ENCODE data around the gene MBD4.
"Not testable (repeated sequence)": the region's sequence is repeated elsewhere in the genome, so short reads cannot be mapped to it uniquely, and the experiment has no call there.

MBD4 gene

GRCh38 chr3:129439817-129440617 is at the start of gene MBD4, which contains the start of gene IFT122:
Gene MBD4, minus strand, starts transcription at chr3:129439948. Its CDS starts 115 bp downstream, at chr3:129439833.
Gene IFT122, plus strand, starts transcription at chr3:129440224. Its CDS starts 107 bp downstream, at chr3:129440331.
- DNase-seq (ENCODE audit: low read depth) = peak; percentile 99

GRCh38 chr3:129489258-129489657 is 49.5 kb upstream of the MBD4 start:
- not testable (repeated sequence) for DNase-seq (ENCODE audit: low read depth)

GRCh38 chr3:129487868-129488335 is 48.2 kb upstream of the MBD4 start:
- not testable (repeated sequence) for DNase-seq (ENCODE audit: low read depth)

GRCh38 chr3:129487183-129487867 is 47.6 kb upstream of the MBD4 start:
- DNase-seq (ENCODE audit: low read depth) = no peak

DNA sequence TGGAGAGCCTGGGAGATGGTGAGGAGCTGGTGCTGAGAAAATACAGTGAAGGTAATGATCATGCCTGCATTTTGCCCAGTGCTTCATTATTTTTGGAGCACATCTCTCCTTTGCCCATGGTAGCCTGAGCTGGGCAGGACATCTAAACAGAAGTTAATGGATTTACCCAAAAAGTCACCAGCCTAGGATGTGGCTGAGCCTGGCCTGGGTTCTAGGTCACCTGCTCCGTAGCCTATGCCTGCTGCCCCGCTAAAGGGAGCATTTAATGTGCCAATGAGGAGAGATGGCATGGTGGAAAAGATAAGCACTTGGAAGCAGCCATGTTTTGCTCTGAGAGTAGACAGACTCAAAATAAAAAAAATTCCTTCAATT is 46.9 kb upstream of the MBD4 start:
- no peak for DNase-seq (ENCODE audit: low read depth)

DNA sequence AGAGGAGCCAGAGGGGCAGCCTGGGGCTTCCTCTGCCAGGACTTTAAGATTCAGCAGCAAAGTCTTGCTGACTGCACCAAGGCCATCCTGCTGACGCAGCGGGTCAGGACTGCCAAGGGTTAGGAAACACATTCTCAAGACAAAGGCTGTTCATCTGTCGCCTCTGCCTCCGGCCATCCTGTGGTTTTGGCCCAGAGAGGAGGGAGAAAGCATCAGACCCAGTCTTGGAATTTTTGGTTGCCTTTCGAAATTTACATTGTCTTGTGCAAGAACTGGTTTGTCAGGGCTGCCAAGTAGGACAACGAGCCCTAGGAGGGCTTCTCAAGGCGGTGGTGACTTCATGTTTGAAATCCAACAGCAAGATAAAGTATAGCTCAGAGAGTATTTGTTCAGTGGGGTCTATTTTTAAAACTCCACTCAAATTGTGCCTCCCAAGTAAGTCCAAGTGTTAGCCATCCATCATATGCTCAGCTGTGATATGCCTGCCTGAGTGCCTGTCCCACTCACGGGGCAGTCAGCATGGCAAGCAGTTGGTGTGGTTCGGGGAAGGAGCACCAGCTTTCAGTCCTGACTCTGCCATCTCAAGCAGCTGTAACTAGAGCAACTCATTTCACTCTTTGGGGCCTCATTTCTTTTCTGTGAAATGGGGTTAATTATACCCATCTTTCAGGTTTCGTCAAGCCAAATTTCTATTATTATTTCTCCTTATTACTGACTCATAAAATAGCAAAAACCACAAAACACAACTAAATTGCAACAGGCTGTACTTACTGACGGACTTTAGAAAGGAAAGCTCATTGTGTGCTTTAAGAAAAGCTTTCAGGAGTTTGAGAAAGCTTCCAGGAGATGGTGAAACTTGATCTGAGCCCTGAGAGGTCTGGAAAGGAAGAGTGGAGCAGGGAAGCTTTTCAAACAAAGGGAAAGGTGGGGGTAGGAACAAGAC is 46.2 kb upstream of the MBD4 start:
- peak; percentile 97 for DNase-seq (ENCODE audit: low read depth)

- not testable (repeated sequence) for DNase-seq (ENCODE audit: low read depth)
Observed at GRCh38 chr3:129485146-129485545, 45.4 kb upstream of the MBD4 start.

- DNase-seq (ENCODE audit: low read depth) = no peak
Observed at GRCh38 chr3:129483870-129484269, 44.1 kb upstream of the MBD4 start.

GRCh38 chr3:129482721-129483120 is 43.0 kb upstream of the MBD4 start:
- no peak for DNase-seq (ENCODE audit: low read depth)

DNA sequence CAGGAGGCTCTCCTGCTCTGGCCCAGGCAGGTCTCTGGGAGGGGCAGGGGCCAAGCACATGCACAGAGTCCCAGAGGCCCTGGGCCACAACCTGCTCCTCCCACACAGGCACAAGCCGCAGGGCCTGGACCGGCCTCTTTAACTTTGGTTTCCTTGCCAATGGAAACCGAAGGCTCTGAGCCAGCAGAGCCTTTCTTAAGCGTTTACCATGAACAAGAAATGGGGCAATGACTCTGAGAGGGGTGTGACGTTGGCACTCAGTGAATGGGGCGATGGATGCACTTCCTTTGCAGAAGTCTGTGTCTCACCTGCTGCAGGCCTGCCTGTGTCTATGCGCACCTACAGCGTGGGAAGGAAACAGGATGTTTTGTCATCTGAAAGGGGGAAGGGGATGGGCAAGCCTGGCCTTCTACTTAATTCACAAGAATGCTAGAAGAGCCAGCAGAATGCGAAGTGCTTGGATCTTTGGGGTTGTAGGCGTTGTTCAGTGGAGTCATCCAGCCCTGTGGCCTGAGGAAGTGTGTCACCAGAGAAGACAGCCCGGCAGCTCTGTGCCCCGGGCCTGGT is 42.1 kb upstream of the MBD4 start:
- DNase-seq (ENCODE audit: low read depth) = peak; percentile 77

DNA sequence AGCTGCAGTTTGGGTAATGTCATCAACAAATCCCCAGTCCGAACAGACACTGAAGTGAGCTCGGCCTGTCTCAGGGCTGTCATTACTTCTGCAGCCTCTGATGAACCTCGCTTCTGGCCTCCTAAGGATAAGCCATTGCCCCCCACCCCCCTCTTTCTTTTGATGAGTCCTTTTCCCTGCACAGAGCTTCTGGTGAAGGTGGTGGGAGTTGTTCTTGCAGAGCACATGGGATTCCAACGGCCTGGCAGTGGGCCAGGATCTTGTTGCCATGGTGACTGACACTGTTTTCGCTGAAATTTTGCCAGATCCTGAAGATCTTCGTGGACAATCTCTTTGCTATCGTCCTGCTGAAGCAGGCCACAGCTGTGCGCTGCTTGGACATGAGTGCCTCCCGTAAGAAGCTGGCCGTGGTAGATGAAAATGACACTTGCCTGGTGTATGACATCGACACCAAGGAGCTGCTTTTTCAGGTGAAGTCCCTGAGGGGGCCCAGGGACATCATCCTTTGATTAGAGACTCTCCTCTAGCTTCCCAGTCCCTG is 41.5 kb upstream of the MBD4 start:
- not testable (repeated sequence) for DNase-seq (ENCODE audit: low read depth)

DNA sequence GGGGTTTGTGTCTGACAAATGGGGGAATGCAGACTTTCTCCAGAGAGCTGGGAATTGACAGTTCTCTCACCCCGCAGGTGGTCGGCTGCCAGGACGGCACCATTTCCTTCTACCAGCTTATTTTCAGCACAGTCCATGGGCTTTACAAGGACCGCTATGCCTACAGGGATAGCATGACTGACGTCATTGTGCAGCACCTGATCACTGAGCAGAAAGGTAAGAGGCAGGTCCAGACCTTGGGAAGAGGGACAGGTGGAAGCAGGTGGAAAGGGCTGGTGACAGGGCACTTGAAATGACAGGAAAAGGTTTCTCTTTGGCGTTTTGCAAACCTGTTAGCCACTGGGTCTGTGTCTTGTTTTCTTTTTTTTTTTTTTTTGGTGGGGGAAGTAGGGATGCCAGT is 36.8 kb upstream of the MBD4 start:
- DNase-seq (ENCODE audit: low read depth) = no peak

GRCh38 chr3:129475863-129476262 is 36.1 kb upstream of the MBD4 start:
- no peak for DNase-seq (ENCODE audit: low read depth)

- no peak for DNase-seq (ENCODE audit: low read depth)
Observed at GRCh38 chr3:129474984-129475804, 35.4 kb upstream of the MBD4 start.

GRCh38 chr3:129473769-129474152 is 34.0 kb upstream of the MBD4 start:
- no peak for DNase-seq (ENCODE audit: low read depth)

DNA sequence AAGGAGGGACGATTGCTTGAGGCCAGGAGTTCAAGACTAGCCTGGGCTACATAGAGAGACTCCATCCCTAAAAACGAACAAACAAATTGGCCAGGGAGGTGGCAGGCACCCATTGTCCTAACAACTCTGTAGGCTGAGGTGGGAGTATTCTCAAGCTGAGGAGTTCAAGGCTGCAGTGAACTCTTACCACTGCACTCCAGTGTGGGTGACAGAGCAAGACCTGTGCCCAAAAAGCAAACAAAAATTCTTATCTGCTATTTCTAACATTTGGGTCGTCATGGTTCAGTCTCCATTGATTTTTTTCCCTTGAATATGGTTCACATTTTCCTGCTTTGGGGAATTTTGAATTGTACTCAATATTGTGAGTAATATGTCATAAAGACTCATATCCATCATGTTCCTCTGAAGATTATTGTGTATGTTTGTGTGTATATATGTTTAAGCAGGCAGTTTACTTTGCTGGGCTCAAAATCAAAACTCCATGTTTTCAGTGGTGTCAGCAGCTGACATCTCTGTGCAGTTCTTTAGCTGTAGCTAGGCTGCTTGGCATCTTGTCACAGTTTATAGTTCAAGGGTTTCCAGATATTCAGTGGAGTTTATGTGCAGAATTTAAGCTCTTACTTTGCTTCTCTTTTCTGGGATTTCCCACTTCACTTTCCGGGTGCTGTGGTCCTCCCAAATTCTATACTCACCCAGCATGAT is 33.5 kb upstream of the MBD4 start:
- DNase-seq (ENCODE audit: low read depth) = no peak

DNA sequence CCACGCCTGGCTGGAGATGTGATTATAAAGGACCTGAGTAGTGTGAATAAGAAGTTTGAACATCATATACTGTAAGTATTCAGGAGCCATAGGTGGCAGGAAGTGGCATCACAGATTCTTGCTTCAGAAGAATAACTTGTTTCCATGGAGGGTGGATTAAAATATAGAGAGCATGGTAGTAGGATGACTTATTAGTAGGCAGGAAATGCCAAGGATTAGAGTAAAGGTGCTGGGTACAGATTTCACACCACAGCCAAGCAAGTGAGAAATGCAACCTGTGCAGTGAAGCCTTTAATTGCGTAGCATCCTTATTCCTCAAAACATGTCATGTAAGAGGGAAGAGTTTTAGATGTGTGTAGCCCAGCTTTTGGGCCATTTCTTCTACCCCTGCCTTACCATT is 31.1 kb upstream of the MBD4 start:
- DNase-seq (ENCODE audit: low read depth) = no peak

DNA sequence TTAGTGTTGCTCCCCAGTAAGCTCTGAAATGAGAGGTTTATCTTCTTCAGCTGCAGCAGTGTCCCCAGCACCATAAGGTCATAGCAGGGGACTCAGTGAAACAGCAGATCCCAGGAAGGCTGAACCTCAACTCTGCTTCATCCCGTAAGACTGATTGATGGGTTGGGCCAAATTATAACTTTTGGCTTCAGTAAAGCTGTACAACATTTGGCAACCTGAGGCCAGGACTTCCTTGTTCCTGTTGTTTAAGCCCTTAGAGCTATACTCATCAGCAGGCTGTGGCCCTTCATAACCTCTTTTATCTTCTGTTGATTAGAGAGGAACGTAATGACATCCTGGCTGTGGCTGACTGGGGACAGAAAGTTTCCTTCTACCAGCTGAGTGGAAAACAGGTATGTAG is 29.3 kb upstream of the MBD4 start:
- DNase-seq (ENCODE audit: low read depth) = no peak

DNA sequence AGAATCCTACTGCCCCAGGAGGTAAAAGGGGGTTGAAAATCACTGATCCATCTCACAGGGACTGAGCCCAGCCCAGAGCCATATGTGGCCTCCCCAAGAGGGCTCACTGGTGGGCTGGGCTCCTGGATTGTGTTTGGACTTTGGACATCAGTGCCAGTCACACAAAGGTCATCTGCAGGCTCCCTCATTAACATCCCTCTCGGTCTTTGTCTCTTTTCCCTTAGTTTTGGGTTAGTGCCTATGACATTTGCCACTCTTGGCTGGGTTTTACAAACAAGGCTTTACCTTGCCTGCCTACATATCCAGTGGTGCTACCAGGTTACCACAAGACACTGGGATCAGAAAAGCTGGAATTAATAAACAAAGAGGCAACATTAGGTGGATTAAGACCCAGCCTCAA is 28.2 kb upstream of the MBD4 start:
- no peak for DNase-seq (ENCODE audit: low read depth)

- no peak for DNase-seq (ENCODE audit: low read depth)
Observed at GRCh38 chr3:129463716-129464115, 24.0 kb upstream of the MBD4 start.
